Central memory CD4-positive, alpha-beta T cell (primary cell): ENCODE results near the gene LINC01488.

ENCODE experiments used
- DNase-seq: peaks from one replicate; pipeline ENCODE4 v3.0.0; 2022

The LINC01488 gene

GRCh38 chr11:69513196-69513595, 31.7 kb downstream of the LINC01488 start:
- no peak for DNase-seq

GRCh38 chr11:69513663-69514224, 32.3 kb downstream of the LINC01488 start:
- DNase-seq, result no peak

- DNase-seq, result no peak
Measured at GRCh38 chr11:69514771-69515170, 33.3 kb downstream of the LINC01488 start.

- DNase-seq, result no peak
Measured at GRCh38 chr11:69515271-69516245, 34.1 kb downstream of the LINC01488 start.

GRCh38 chr11:69516526-69516925, 35.1 kb downstream of the LINC01488 start:
- DNase-seq, result no peak

- DNase-seq, result no peak
Measured at GRCh38 chr11:69518081-69518950, 36.9 kb downstream of the LINC01488 start.

- no peak for DNase-seq
Measured at GRCh38 chr11:69520186-69520916, 38.9 kb downstream of the LINC01488 start.

GRCh38 chr11:69521457-69521856, 40.0 kb downstream of the LINC01488 start:
- no peak for DNase-seq

- DNase-seq, result no peak
Measured at GRCh38 chr11:69523453-69523852, 42.0 kb downstream of the LINC01488 start.

- no peak for DNase-seq
Measured at GRCh38 chr11:69524291-69524882, 42.9 kb downstream of the LINC01488 start.

GRCh38 chr11:69524991-69525411, 43.5 kb downstream of the LINC01488 start:
- no peak for DNase-seq

GRCh38 chr11:69525516-69526452, 44.3 kb downstream of the LINC01488 start:
- DNase-seq, result no peak

GRCh38 chr11:69526453-69526810, 45.0 kb downstream of the LINC01488 start:
- DNase-seq, result no peak

- DNase-seq, result no peak
Measured at GRCh38 chr11:69529001-69529400, 47.5 kb downstream of the LINC01488 start.

- DNase-seq, result no peak
Measured at GRCh38 chr11:69530278-69531070, 49.0 kb downstream of the LINC01488 start.

GRCh38 chr11:69531071-69531716, 49.7 kb downstream of the LINC01488 start:
- DNase-seq, result no peak

GRCh38 chr11:69531717-69532088, 50.2 kb downstream of the LINC01488 start:
- DNase-seq, result no peak

- no peak for DNase-seq
Measured at GRCh38 chr11:69533296-69534165, 52.1 kb downstream of the LINC01488 start.

- DNase-seq, result no peak
Measured at GRCh38 chr11:69534166-69534530, 52.7 kb downstream of the LINC01488 start.
